ENCODE measurements around the gene AP5S1. TPM values are rescaled to one million over a fixed set of nuclear protein-coding genes. Genes with fewer than 3 reads are reported as not detected.
A peak's percentile ranks its signal among the peaks of the same experiment; 100 is the strongest.

Gene AP5S1
- polyA plus RNA-seq, 1 of the 3 experiments (the other 2 are of a cell fraction): 10.3 TPM

- TF ChIP-seq REST (IDR thresholded peaks at IDR 0.05; ENCODE audit: low read depth, low read length) (no peak), TAF1 (IDR thresholded peaks at IDR 0.05; ENCODE audit: borderline replicate concordance, low read depth, low read length) (peak; percentile 37; the same call in 1 of the 2 replicates), PBX3 (IDR thresholded peaks at IDR 0.05) (no peak; the same call in 1 of the 2 replicates), TEAD4 (IDR thresholded peaks at IDR 0.05; ENCODE audit: borderline replicate concordance, insufficient read depth) (no peak), GATA2 (CRISPR knock-in tag; IDR thresholded peaks at IDR 0.05) (no peak), ZBTB33 (IDR thresholded peaks at IDR 0.05; ENCODE audit: borderline replicate concordance, low read depth) (no peak)
Observed at GRCh38 chr20:3795511-3796468, 24.6 kb upstream of the AP5S1 start, which contains the start of gene CDC25B (continued).

GRCh38 chr20:3796477-3797225 lies 23.7 kb upstream of the AP5S1 start:
- no peaks in the 10 kb centered on the region for H3K27me3 ChIP-seq (ENCODE audit: insufficient read depth)
- H3K27ac ChIP-seq (ENCODE audit: low read depth in 2 of 2, low read length in 1 of 2): peak overlapping the region in 1 of 2 experiments; percentile 64; a peak in 2 of 4 replicates
- 39% methylated on average over 4 of the region's 33 CpGs for WGBS (ENCODE audit: low lambda C conversion rate)
- POLR2A ChIA-PET: interaction anchor here (0.9 to 1.5 kb wide), 6 partner anchors 10 to 50 kb away, joined by 3 to 10 read pairs (median 5); partner anchors contain the start of genes ADISSP, AP5S1, CENPB and MAVS
- no peak for DNase-seq
- H2AFZ ChIP-seq (ENCODE audit: low read depth): no peak overlapping the region
- CTCF ChIA-PET: interaction anchor here (1.2 to 3.5 kb wide), 5 partner anchors 10 to 49 kb away, joined by 4 to 51 read pairs (median 14); partner anchors contain the start of genes AP5S1, CENPB and SPEF1
- H3K4me2 ChIP-seq: peak overlapping the region; percentile 98
- no peaks in the 10 kb centered on the region for H3K9me3 ChIP-seq
- H3F3A ChIP-seq (replicated peaks; ENCODE audit: insufficient read depth): no peaks in the 10 kb centered on the region
- no peaks in the 10 kb centered on the region for H3K9me2 ChIP-seq
- H3K9ac ChIP-seq: peak overlapping the region; percentile 89
- H3K36me3 ChIP-seq (replicated peaks in 1 of 2; ENCODE audit: control insufficient read depth in 1 of 2, insufficient read depth in 2 of 2, low read length in 1 of 2): peaks cover 20 to 25% of the 10 kb centered on the region in 2 experiments
- H3K4me3 ChIP-seq (ENCODE audit: low read depth in 2 of 2, low read length in 1 of 2): peak overlapping the region; percentile 70 to 72
- H4K20me1 ChIP-seq (ENCODE audit: insufficient read depth): no peaks in the 10 kb centered on the region
- peaks cover 53% of the 10 kb centered on the region for H3K79me2 ChIP-seq (ENCODE audit: insufficient read depth)
- peaks cover 17 to 41% of the 10 kb centered on the region in 2 experiments; a peak in 3 of 4 replicates for H3K4me1 ChIP-seq (ENCODE audit: control insufficient read depth in 1 of 2, insufficient read depth in 2 of 2, low read depth in 1 of 2, low read length in 1 of 2)
- no peak for TF ChIP-seq MAX (IDR thresholded peaks at IDR 0.05; ENCODE audit: low read depth)
- no peak for TF ChIP-seq GABPA (IDR thresholded peaks at IDR 0.05; ENCODE audit: low read depth)
- 0 out of 2 replicates have a peak, but pooled peaks have one; percentile 23 for TF ChIP-seq MXI1 (IDR thresholded peaks at IDR 0.05; ENCODE audit: low read depth, low read length)
- no peak for TF ChIP-seq YY1 (IDR thresholded peaks at IDR 0.05; ENCODE audit: low read depth)
- TF ChIP-seq USF2 (IDR thresholded peaks at IDR 0.05; ENCODE audit: borderline replicate concordance, low read depth, low read length): no peak
- no peak for TF ChIP-seq PBX3 (IDR thresholded peaks at IDR 0.05)
- TF ChIP-seq IRF3 (IDR thresholded peaks at IDR 0.05; ENCODE audit: low read depth, low read length): no peak

Data from SK-N-SH (cell line).